ENCODE results near the gene CADPS2.

DNA sequence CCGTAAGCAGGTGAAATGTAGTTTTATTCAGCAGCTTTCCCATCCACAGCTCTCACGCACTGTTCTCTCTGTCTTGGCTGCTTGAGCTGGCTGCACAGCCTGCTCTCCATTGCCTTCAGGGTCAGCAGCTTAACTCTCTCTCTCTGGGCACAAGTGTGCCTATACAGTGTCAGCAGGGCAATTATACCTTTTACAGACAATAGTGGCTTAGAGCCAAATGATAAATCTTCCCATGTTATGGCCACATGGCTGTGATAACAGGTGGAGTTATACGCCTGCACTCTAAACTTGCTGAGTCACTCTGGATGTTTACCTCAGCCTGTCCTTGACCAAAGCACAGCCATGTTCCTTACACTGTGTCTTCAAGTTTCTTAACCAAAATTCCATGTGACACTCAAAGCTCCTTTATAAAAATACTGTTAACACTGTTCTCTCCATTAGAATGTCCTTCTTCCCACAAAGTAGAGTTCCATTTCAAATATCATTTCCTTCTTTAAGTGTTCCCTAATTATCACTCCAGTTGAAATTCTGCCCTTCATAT is 193.4 kb downstream of the CADPS2 start:
- TF ChIP-seq, protein P1, sequence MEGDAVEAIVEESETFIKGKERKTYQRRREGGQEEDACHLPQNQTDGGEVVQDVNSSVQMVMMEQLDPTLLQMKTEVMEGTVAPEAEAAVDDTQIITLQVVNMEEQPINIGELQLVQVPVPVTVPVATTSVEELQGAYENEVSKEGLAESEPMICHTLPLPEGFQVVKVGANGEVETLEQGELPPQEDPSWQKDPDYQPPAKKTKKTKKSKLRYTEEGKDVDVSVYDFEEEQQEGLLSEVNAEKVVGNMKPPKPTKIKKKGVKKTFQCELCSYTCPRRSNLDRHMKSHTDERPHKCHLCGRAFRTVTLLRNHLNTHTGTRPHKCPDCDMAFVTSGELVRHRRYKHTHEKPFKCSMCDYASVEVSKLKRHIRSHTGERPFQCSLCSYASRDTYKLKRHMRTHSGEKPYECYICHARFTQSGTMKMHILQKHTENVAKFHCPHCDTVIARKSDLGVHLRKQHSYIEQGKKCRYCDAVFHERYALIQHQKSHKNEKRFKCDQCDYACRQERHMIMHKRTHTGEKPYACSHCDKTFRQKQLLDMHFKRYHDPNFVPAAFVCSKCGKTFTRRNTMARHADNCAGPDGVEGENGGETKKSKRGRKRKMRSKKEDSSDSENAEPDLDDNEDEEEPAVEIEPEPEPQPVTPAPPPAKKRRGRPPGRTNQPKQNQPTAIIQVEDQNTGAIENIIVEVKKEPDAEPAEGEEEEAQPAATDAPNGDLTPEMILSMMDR (IDR thresholded peaks at IDR 0.05), result no peak
- TF ChIP-seq POLR2A (IDR thresholded peaks at IDR 0.05), result no peak

Data from body of pancreas (tissue), 4 donors.